Right lobe of liver (tissue), 6 donors: ENCODE data around the gene VWA8. TPM values are rescaled to one million over a fixed set of nuclear protein-coding genes. Genes with fewer than 3 reads are reported as not detected.

Source experiments
- ATAC-seq, 4 donors: fragments of 200-7000 bp; cut with Tn5 transposase; one replicate each; pipeline ENCODE4 v1.9.1; 2020; ENCODE audit warnings: mild to moderate bottlenecking in 4 of 4, moderate library complexity in 4 of 4
- DNase-seq, 3 donors: peaks; one replicate each; pipeline ENCODE4 v3.0.0-alpha.2; 2020
- H3K27ac ChIP-seq, 3 donors: fragments of 200-600 bp; one replicate each; pipeline ENCODE4 v1.8.0; 2022
- H3K27me3 ChIP-seq, 2 donors: fragments of 200-600 bp; one replicate each; pipeline ENCODE4 v1.8.0; 2022
- H3K36me3 ChIP-seq, 4 donors: fragments of 200-600 bp; sonication (generic) in 1 of 4; one replicate each; pipeline versions ENCODE4 v1.5.1 to v1.8.0; 2017 to 2022; ENCODE audit warnings: control low read depth in 1 of 4
- H3K4me1 ChIP-seq, 4 donors: fragments of 200-600 bp; sonication (generic) in 1 of 4; one replicate each; pipeline versions ENCODE4 v1.5.1 to v1.8.0; 2017 to 2022; ENCODE audit warnings: control low read depth in 1 of 4
- H3K4me3 ChIP-seq, 3 donors: fragments of 200-600 bp; one replicate each; pipeline ENCODE4 v1.8.0; 2022
- H3K9me3 ChIP-seq, 4 donors: fragments of 200-600 bp; sonication (generic) in 1 of 4; one replicate each; pipeline versions ENCODE4 v1.5.1 to v1.8.0; 2017 to 2022; ENCODE audit warnings: control low read depth in 1 of 4
- POLR2A ChIP-seq: fragments of 450-650 bp; IDR thresholded peaks from one replicate; pipeline ENCODE4 v1.6.1; 2017; ENCODE audit warnings: antibody characterized with exemption, mild to moderate bottlenecking
- WGBS: methylation state at CpG from one replicate; pipeline ENCODE4 v1.1.6; 2018; ENCODE audit warnings: low coverage, low lambda C conversion rate; ENCODE audit not compliant: insufficient coverage; ENCODE audit errors: missing lambda C conversion rate; 5-methylcytosine and 5-hydroxymethylcytosine counted together
- intact Hi-C, 2 donors: fragments of 100-400 bp; cut with DNase I; formaldehyde crosslinking; loops; one replicate each; pipeline versions ENCODE4 v1.11.2 to v1.14.1; 2022
- total RNA-seq, 6 experiments: library from RNA; depleted of rRNA in 2 of 6; stranded (reverse); fragments of >200 nt in 2 of 6; fragmentation: NEBNext Ultra II Directional in 3 of 6; extraction: Animal tissue kit (Norgen Biotek cat#: 25700) in 3 of 6; gene quantifications; one replicate each; pipeline versions ENCODE4 v1.1.0 to v1.2.4, GENCODE V29; 2016 to 2023
- TF ChIP-seq, protein P1 (sequence below), 4 donors: fragments of 200-600 bp in 3 of 4; fragments of 450-650 bp in 1 of 4; IDR thresholded peaks; one replicate each; pipeline versions ENCODE4 v1.5.1 to v1.8.0; 2016 to 2022; ENCODE audit warnings: antibody characterized with exemption in 4 of 4, mild to moderate bottlenecking in 2 of 4
- donor health status: DM: no; HTN: yes; CAD: no.
- donor health status: DM: no; HTN: no; CAD: no.
- donor health status: DM: no; HTN: no; CAD: no.
- donor health status: DM: no; HTN: yes; CAD: no.
- donor health status: DM: no; HTN: yes; CAD: no.

Gene VWA8
- total RNA-seq, 6 experiments from 2014 or later: 19.4 to 33.8 (median 30.8) TPM

DNA sequence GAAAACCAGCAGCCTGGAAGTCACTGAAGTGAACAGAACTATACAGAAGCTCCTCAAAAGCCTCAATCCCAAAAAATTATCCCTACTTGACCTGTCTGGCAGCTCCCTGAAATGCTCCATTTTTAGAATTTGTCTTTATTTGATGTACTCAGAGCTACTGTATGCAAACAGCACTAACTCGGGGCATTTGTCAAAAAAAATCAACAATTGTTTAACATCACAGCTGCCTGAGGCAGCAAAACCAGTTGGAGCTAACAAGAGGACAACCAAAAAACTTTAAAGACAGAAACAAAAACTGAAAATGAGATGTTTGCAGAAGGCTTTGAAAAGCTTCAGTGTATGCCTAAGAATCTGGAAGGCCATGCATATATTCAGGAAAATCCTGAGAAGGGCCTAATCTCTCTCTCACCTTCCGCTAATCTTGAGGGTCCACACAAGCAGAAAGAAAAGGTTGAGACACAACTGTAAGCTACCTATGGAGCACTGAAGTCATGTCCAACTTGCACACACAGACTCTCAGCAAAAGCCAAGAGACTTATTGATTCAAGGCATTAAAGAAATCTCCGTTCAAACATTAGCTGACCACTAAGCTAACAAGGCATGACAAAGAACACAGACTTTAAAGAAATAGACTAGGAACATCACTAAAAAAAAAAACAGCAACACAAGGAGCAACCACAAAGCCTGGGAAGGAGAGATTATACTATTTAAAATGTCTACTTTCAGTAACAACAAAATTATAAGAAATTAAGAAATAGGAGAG is 16.1 kb downstream of the VWA8 start:
- Histone ChIP-seq H3K9me3 (peaks cover 0 to 4% (median 0%) of the 10 kb centered on the region in 4 donors), H3K36me3 (peaks cover 0 to 3% (median 0%) of the 10 kb centered on the region in 4 donors), H3K4me3 (no peak overlapping the region), H3K4me1 (peaks cover 0 to 32% (median 0%) of the 10 kb centered on the region in 4 donors), H3K27ac (no peak overlapping the region), H3K27me3 (no peaks in the 10 kb centered on the region)
- intact Hi-C loops: no loop called here
- 58% methylated on average over 3 of the region's 3 CpGs for WGBS
- peak in 3 of 4 donors; percentile 18 to 65 (median 37) for ATAC-seq
- no peak for DNase-seq
- no peak for TF ChIP-seq POLR2A

GRCh38 chr13:41944229-41944628 is 16.7 kb downstream of the VWA8 start:
- Histone ChIP-seq H3K36me3 (peaks cover 0 to 3% (median 0%) of the 10 kb centered on the region in 4 donors), H3K4me3 (no peak overlapping the region), H3K27me3 (no peaks in the 10 kb centered on the region), H3K27ac (no peak overlapping the region), H3K9me3 (peaks cover 0 to 4% (median 0%) of the 10 kb centered on the region in 4 donors), H3K4me1 (peaks cover 0 to 36% (median under 1%) of the 10 kb centered on the region in 4 donors)
- TF ChIP-seq, protein P1, sequence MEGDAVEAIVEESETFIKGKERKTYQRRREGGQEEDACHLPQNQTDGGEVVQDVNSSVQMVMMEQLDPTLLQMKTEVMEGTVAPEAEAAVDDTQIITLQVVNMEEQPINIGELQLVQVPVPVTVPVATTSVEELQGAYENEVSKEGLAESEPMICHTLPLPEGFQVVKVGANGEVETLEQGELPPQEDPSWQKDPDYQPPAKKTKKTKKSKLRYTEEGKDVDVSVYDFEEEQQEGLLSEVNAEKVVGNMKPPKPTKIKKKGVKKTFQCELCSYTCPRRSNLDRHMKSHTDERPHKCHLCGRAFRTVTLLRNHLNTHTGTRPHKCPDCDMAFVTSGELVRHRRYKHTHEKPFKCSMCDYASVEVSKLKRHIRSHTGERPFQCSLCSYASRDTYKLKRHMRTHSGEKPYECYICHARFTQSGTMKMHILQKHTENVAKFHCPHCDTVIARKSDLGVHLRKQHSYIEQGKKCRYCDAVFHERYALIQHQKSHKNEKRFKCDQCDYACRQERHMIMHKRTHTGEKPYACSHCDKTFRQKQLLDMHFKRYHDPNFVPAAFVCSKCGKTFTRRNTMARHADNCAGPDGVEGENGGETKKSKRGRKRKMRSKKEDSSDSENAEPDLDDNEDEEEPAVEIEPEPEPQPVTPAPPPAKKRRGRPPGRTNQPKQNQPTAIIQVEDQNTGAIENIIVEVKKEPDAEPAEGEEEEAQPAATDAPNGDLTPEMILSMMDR (IDR thresholded peaks at IDR 0.05): no peak
- no peak for TF ChIP-seq POLR2A
- no peak for DNase-seq
- ATAC-seq: no peak
- 84% methylated on average over 3 of the region's 3 CpGs for WGBS
- intact Hi-C loops: no loop called here

DNA sequence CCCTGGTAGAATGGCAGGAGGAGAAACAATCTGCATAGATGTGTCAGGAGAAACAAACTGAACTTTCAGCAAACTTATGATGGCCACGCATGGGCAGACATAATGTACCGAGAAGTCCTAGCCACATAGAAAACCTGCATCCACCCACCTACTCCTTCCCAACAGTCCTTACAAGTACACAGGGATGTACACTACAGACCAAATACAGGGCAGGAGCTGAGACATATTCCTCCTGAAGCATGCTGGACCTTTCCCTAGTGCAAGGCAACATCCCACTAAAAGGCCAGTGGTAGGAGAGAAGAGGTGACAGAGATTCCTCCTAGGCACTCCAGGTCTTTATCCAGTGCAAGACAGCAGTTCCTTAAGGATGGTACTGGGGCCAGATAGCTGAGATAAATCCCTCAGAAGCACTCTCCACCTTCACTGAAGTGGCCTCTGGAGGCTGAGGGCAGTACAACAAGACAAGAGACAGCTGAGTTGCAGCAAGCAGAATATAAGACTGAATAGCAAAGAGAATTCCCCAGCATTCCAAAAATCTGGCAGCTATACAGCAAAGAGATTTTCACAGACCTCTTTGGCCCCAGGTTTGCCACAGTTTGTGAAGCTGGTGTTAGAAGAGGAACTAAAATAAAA is 18.3 kb downstream of the VWA8 start:
- no peak for TF ChIP-seq POLR2A
- TF ChIP-seq, protein P1 (IDR thresholded peaks at IDR 0.05): peak in 1 of 4 donors; percentile 18
- no peak overlapping the region for H3K4me3 ChIP-seq
- peaks cover 0 to 45% (median 5%) of the 10 kb centered on the region in 4 donors for H3K4me1 ChIP-seq
- intact Hi-C loops: no loop called here
- no peaks in the 10 kb centered on the region for H3K27me3 ChIP-seq
- no peak overlapping the region for H3K27ac ChIP-seq
- peak; percentile 43 to 68 (median 52) for ATAC-seq
- DNase-seq: no peak
- 80% methylated on average over 1 of the region's 2 CpGs for WGBS
- H3K9me3 ChIP-seq: peaks cover 0 to 4% (median 0%) of the 10 kb centered on the region in 4 donors
- no peaks in the 10 kb centered on the region for H3K36me3 ChIP-seq

- ATAC-seq: no peak
- intact Hi-C loops: no loop called here
- TF ChIP-seq, protein P1 (IDR thresholded peaks at IDR 0.05): no peak
- TF ChIP-seq POLR2A: no peak
- Histone ChIP-seq H3K36me3 (no peaks in the 10 kb centered on the region), H3K9me3 (peaks cover 0 to 1% (median 0%) of the 10 kb centered on the region in 4 donors), H3K27me3 (no peaks in the 10 kb centered on the region), H3K27ac (no peak overlapping the region), H3K4me3 (no peak overlapping the region), H3K4me1 (peaks cover 0 to 45% (median 5%) of the 10 kb centered on the region in 4 donors)
- DNase-seq: no peak
- 70% methylated on average over 5 of the region's 5 CpGs for WGBS
Observed at GRCh38 chr13:41941174-41941573, 19.7 kb downstream of the VWA8 start.

DNA sequence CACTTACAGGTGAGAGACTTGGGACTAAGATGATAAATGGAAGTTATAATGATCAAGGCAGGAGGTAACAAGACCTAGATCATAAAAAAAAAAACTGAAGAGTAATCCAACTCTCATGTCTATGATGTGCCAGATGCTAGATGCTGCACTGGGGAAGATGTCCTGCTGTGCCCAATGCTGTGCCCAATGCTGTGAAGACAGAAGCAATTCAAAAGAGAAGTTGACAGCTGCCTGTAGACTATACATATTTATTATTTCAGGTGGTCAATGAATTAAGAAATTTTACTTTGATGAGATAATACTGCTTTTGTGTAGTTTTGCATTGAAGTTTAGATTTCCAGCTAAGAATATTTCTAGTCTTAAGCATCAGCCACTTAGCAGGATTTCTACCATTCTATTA is 21.5 kb downstream of the VWA8 start:
- Histone ChIP-seq H3K27ac (no peak overlapping the region), H3K4me3 (no peak overlapping the region), H3K9me3 (no peaks in the 10 kb centered on the region), H3K27me3 (no peaks in the 10 kb centered on the region), H3K4me1 (peaks cover 0 to 36% (median 5%) of the 10 kb centered on the region in 4 donors), H3K36me3 (no peaks in the 10 kb centered on the region)
- TF ChIP-seq POLR2A: no peak
- TF ChIP-seq, protein P1 (IDR thresholded peaks at IDR 0.05): no peak
- no peak for DNase-seq
- intact Hi-C loops: no loop called here
- ATAC-seq: peak in 1 of 4 donors; percentile 39
